AG04449 (cell line): ENCODE measurements around the gene CD180.
A peak's percentile ranks its signal among the peaks of the same experiment; 100 is the strongest.

Source experiments
- CTCF ChIA-PET: fragments of 350-600 bp; formaldehyde crosslinking; extraction: SDS; loops from one replicate; lab custom pipeline; 2021; ENCODE audit warnings: antibody characterized with exemption; lab: Yijun Ruan, JAX
- POLR2A ChIA-PET: fragments of 400-600, 350-600 bp; formaldehyde crosslinking; extraction: SDS; loops from one replicate; lab custom pipeline; 2020; ENCODE audit warnings: antibody characterized with exemption, inconsistent platforms; lab: Yijun Ruan, JAX
- DNase-seq: peaks from one replicate; pipeline ENCODE4 v3.0.0-alpha.2; 2010; ENCODE audit warnings: low read depth, low spot score
- H3K4me3 ChIP-seq: 2 replicates; pipeline ENCODE4 v1.5.1; 2011; ENCODE audit warnings: low read depth, mild to moderate bottlenecking, control low read depth, low read length
- CTCF ChIP-seq: IDR thresholded peaks from one replicate; pipeline ENCODE4 v1.5.1; 2011; ENCODE audit warnings: mild to moderate bottlenecking, moderate library complexity, low read length, control low read depth, inconsistent platforms; ENCODE audit not compliant: insufficient read depth; ENCODE audit errors: missing control alignments

CD180 gene

GRCh38 chr5:67154556-67155206 lies 41.9 kb downstream of the CD180 start:
- ChIA-PET POLR2A (no interaction called here), CTCF (interaction anchor here (1.6 to 15.0 kb wide), 5 partner anchors 8 to 1099 kb away, joined by 3 to 183 read pairs (median 13); no protein-coding TSS in a partner anchor)
- no peak overlapping the region for H3K4me3 ChIP-seq
- no peak for TF ChIP-seq CTCF
- no peak for DNase-seq

GRCh38 chr5:67153292-67153691 lies 43.3 kb downstream of the CD180 start:
- ChIA-PET CTCF (interaction anchor here (1.0 kb wide), 1 partner anchor 56 kb away, joined by 5 read pairs; no protein-coding TSS in a partner anchor), POLR2A (interaction anchor here (0.7 kb wide), 1 partner anchor 59 kb away, joined by 3 read pairs; no protein-coding TSS in a partner anchor)
- DNase-seq: no peak
- TF ChIP-seq CTCF: no peak
- H3K4me3 ChIP-seq: no peak overlapping the region

- ChIA-PET POLR2A (interaction anchor here (0.7 kb wide), 1 partner anchor 58 kb away, joined by 3 read pairs; no protein-coding TSS in a partner anchor), CTCF (interaction anchor here (1.0 kb wide), 1 partner anchor 57 kb away, joined by 5 read pairs; no protein-coding TSS in a partner anchor)
- no peak for TF ChIP-seq CTCF
- no peak overlapping the region for H3K4me3 ChIP-seq
- no peak for DNase-seq
Measured at GRCh38 chr5:67152400-67152799, 44.2 kb downstream of the CD180 start.

DNA sequence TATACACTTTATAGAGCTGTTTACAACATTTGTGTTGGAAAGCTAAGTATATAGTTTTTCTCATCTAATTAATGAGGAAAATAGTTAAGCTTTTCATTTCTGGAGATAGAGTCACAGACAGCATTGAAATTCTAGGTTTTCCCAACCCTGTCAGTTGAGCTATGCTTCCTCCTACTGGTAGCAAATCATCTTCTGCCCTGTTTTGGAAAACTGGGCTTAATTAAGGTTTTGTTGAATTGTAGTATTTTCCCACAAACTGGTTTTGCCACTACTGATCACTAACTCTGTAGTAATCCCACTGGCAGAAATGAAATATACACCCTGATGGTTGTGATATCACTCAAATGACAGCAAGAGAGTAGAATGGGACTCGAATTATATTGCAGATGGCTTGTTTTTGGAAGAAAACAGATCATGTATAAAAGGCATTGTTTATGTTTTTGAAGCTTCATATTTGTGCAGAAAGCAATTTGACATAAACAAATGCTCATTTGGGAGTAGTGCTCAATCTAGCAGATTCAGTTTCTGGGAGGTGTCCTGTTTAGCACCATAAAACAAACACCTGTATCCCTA lies 46.6 kb downstream of the CD180 start:
- ChIA-PET CTCF (interaction anchor here (0.6 to 2.6 kb wide), 38 partner anchors 9 to 844 kb away, joined by 3 to 58 read pairs (median 4); no protein-coding TSS in a partner anchor), POLR2A (no interaction called here)
- no peak for DNase-seq
- peak; percentile 49 for TF ChIP-seq CTCF
- no peak overlapping the region for H3K4me3 ChIP-seq

DNA sequence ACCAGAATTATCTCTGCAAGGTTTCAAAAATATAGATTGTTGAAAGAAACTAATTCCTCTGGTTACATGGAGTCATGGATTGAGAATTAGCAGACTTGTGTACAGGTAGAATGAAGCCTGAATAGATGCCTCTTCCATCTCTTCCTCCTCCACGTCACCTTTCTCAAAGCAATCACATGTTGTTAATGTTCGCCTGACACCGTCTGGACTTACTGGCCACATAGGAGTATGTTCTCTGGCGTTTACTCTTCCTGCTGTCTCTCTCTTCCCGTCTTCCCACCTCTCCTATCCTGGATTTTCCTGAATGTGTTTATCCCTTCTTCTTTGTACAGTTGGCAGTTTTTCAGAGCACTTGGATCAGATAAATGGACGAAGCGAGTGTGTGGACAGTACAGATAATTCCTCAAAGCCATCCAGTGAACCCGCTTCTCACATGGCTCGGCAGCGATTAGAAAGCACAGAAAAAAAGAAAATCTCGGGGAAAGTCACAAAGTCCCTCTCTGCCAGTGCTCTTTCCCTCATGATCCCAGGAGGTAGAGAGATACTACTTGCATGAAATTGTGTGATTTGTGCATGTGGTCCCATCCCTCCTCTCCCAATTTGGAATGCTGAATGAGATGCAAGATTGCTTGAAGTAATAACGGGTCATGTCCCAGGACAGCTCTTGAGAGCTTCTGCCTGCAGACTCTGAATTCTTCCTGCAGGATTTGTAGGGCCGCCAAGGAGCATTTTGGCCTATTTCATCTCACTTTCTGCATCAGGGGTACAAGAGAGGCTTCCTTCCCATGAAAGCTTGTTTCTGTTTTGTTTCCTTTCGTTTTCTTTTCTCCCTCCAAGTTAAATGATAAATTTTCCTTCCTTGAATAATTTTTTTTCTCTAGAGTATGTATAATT lies 47.3 kb downstream of the CD180 start:
- CTCF ChIA-PET: interaction anchor here (0.6 to 2.6 kb wide), 36 partner anchors 10 to 843 kb away, joined by 3 to 58 read pairs (median 4); no protein-coding TSS in a partner anchor
- no peak overlapping the region for H3K4me3 ChIP-seq
- no peak for DNase-seq
- POLR2A ChIA-PET: no interaction called here
- no peak for TF ChIP-seq CTCF
